Measurements from ENCODE around the gene CAP1.
A peak's percentile ranks its signal among the peaks of the same experiment; 100 is the strongest.

GRCh38 chr1:40032240-40032891 lies 8.2 kb upstream of the CAP1 start:
- no peak for TF ChIP-seq ZBTB7A (CRISPR knock-in tag; IDR thresholded peaks at IDR 0.05)
- no peak for TF ChIP-seq SP1 (IDR thresholded peaks at IDR 0.05)
- TF ChIP-seq SP1 (CRISPR knock-in tag; IDR thresholded peaks at IDR 0.05) = no peak
- no peak for TF ChIP-seq ZNF501 (CRISPR knock-in tag; IDR thresholded peaks at IDR 0.05)
- TF ChIP-seq CTCF (CRISPR knock-in tag; IDR thresholded peaks at IDR 0.05) = peak; percentile 74
- TF ChIP-seq ZNF230 (CRISPR knock-in tag; IDR thresholded peaks at IDR 0.05) = no peak
- no peak for TF ChIP-seq NR1H2 (CRISPR knock-in tag; IDR thresholded peaks at IDR 0.05; ENCODE audit: borderline replicate concordance, low read depth)
- TF ChIP-seq SMC3 (IDR thresholded peaks at IDR 0.05; ENCODE audit: low read length) = 0 out of 2 replicates have a peak, but pooled peaks have one; percentile 31
- no peak for TF ChIP-seq TCF7L2 (IDR thresholded peaks at IDR 0.05; ENCODE audit: low read depth, low read length)
- TF ChIP-seq ZNF253 (CRISPR knock-in tag; IDR thresholded peaks at IDR 0.05; ENCODE audit: borderline replicate concordance) = no peak
- TF ChIP-seq REST (IDR thresholded peaks at IDR 0.05; ENCODE audit: borderline replicate concordance in 1 of 2, low read depth in 1 of 2, low read length in 2 of 2) = no peak
